ENCODE results near the gene ATP8B4. TPM values are rescaled to one million over a fixed set of nuclear protein-coding genes. Genes with fewer than 3 reads are reported as not detected.

ATP8B4 gene
- total and polyA plus RNA-seq, 2 donors (not counting 3 experiments of a cell fraction or from before 2014, with no cell fraction given), result not detected

DNA sequence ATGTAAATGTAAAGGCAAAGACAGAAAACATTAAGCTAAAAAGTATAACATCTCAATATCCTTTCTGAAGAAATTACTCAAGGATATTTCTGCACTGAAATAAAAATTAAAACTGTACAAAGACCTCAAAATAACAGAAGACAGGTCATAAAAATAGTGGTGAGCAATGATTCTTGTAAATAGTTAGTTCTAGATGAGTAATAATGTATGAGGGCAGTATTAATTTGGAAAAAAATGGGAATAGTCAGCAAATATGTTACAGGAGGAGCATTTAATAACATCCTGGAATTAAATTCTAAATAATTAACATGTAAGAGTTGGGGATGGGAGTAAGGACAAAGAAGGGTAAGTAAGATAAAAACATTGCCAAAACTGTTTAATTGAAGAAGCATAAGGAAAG lies 250.7 kb downstream of the ATP8B4 start:
- Histone ChIP-seq H3K79me2 (ENCODE audit: control insufficient read depth, insufficient read depth, low read length) (no peaks in the 10 kb centered on the region), H4K20me1 (replicated peaks; ENCODE audit: control insufficient read depth, extremely low read depth, insufficient read depth, low read length) (no peaks in the 10 kb centered on the region), H3K9me1 (replicated peaks; ENCODE audit: control insufficient read depth, extremely low read depth, insufficient read depth, low read length) (no peaks in the 10 kb centered on the region), H3K4me2 (ENCODE audit: insufficient read depth, low read length) (no peak overlapping the region), H3K27me3 (ENCODE audit: control insufficient read depth in 2 of 2, insufficient read depth in 2 of 2, low read length in 2 of 2) (no peaks in the 10 kb centered on the region), H3K27ac (ENCODE audit: insufficient read depth, low read depth, low read length) (no peak overlapping the region), H3K4me1 (ENCODE audit: control insufficient read depth, extremely low read depth, insufficient read depth, low read length) (no peaks in the 10 kb centered on the region), H3K36me3 (ENCODE audit: control insufficient read depth in 2 of 2, extremely low read depth in 1 of 2, insufficient read depth in 2 of 2, low read length in 2 of 2) (no peaks in the 10 kb centered on the region), H3K9me3 (replicated peaks; ENCODE audit: control insufficient read depth, insufficient read depth, low read length) (no peaks in the 10 kb centered on the region), H3K9ac (replicated peaks; ENCODE audit: extremely low read depth, insufficient read depth, low read length) (no peak overlapping the region), H2AFZ (ENCODE audit: low read depth, low read length) (no peak overlapping the region), H3K4me3 (replicated peaks in 1 of 3; ENCODE audit: insufficient read depth in 1 of 3, low read depth in 1 of 3, low read length in 3 of 3) (no peak overlapping the region)
- intact Hi-C loops (cut with micrococcal nuclease) (no loop called here), dilution Hi-C loops (cut with MboI; ENCODE audit: extremely low pct_ligation_motif_present, low sequenced_read_pairs) (no loop called here)
- TF ChIP-seq, protein P1, sequence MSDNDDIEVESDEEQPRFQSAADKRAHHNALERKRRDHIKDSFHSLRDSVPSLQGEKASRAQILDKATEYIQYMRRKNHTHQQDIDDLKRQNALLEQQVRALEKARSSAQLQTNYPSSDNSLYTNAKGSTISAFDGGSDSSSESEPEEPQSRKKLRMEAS (IDR thresholded peaks at IDR 0.05; ENCODE audit: insufficient read depth, insufficient read length), result no peak
- TF ChIP-seq MYC (IDR thresholded peaks at IDR 0.05; ENCODE audit: low read depth, low read length), result no peak
- no peak for TF ChIP-seq POLR2A (IDR thresholded peaks at IDR 0.05; ENCODE audit: low read depth, low read length)
- TF ChIP-seq EZH2 (IDR thresholded peaks at IDR 0.05; ENCODE audit: borderline replicate concordance, low read depth, low read length, severe bottlenecking), result no peak
- TF ChIP-seq POLR2AphosphoS5 (IDR thresholded peaks at IDR 0.05; ENCODE audit: insufficient read depth, low read depth, low read length), result no peak
- TF ChIP-seq FOS (IDR thresholded peaks at IDR 0.05; ENCODE audit: borderline replicate concordance, insufficient read depth, low read length), result no peak
- FAIRE-seq, result no peak
- ChIA-PET CTCF (no interaction called here), POLR2A (no interaction called here)
- DNase-seq (ENCODE audit: low read depth, low spot score), result no peak
- no TSS peak for BruUV-seq (replicated peaks)

GRCh38 chr15:49865925-49866757 lies 252.9 kb downstream of the ATP8B4 start:
- no peaks in the 10 kb centered on the region for H3K9me3 ChIP-seq (replicated peaks; ENCODE audit: control insufficient read depth, insufficient read depth, low read length)
- TF ChIP-seq POLR2AphosphoS5 (IDR thresholded peaks at IDR 0.05; ENCODE audit: insufficient read depth, low read depth, low read length) (no peak), POLR2A (IDR thresholded peaks at IDR 0.05; ENCODE audit: low read depth, low read length) (no peak), EZH2 (IDR thresholded peaks at IDR 0.05; ENCODE audit: borderline replicate concordance, low read depth, low read length, severe bottlenecking) (no peak), JUN (IDR thresholded peaks at IDR 0.05; ENCODE audit: borderline replicate concordance, insufficient read depth, insufficient read length, low read depth) (no peak), FOS (IDR thresholded peaks at IDR 0.05; ENCODE audit: borderline replicate concordance, insufficient read depth, low read length) (no peak), MYC (IDR thresholded peaks at IDR 0.05; ENCODE audit: low read depth, low read length) (no peak), GATA2 (IDR thresholded peaks at IDR 0.05; ENCODE audit: insufficient read depth, insufficient read length, low read depth, low read length) (no peak)
- TF ChIP-seq, protein P1 (IDR thresholded peaks at IDR 0.05; ENCODE audit: insufficient read depth, insufficient read length), result no peak
- TF ChIP-seq, protein P2, sequence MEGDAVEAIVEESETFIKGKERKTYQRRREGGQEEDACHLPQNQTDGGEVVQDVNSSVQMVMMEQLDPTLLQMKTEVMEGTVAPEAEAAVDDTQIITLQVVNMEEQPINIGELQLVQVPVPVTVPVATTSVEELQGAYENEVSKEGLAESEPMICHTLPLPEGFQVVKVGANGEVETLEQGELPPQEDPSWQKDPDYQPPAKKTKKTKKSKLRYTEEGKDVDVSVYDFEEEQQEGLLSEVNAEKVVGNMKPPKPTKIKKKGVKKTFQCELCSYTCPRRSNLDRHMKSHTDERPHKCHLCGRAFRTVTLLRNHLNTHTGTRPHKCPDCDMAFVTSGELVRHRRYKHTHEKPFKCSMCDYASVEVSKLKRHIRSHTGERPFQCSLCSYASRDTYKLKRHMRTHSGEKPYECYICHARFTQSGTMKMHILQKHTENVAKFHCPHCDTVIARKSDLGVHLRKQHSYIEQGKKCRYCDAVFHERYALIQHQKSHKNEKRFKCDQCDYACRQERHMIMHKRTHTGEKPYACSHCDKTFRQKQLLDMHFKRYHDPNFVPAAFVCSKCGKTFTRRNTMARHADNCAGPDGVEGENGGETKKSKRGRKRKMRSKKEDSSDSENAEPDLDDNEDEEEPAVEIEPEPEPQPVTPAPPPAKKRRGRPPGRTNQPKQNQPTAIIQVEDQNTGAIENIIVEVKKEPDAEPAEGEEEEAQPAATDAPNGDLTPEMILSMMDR (IDR thresholded peaks at IDR 0.05; ENCODE audit: extremely low read depth in 1 of 2, insufficient read depth in 1 of 2, low read depth in 1 of 2, low read length in 2 of 2), result no peak
- DNase-seq (ENCODE audit: low read depth, low spot score), result no peak
- FAIRE-seq, result no peak
- H2AFZ ChIP-seq (ENCODE audit: low read depth, low read length), result no peak overlapping the region
- POLR2A ChIA-PET, result no interaction called here
- no peak overlapping the region for H3K9ac ChIP-seq (replicated peaks; ENCODE audit: extremely low read depth, insufficient read depth, low read length)
- no peak overlapping the region for H3K27ac ChIP-seq (ENCODE audit: insufficient read depth, low read depth, low read length)
- dilution Hi-C loops (cut with MboI; ENCODE audit: extremely low pct_ligation_motif_present, low sequenced_read_pairs), result no loop called here
- H3K79me2 ChIP-seq (ENCODE audit: control insufficient read depth, insufficient read depth, low read length), result no peaks in the 10 kb centered on the region
- intact Hi-C loops (cut with micrococcal nuclease), result no loop called here
- no peak overlapping the region for H3K4me2 ChIP-seq (ENCODE audit: insufficient read depth, low read length)
- H3K27me3 ChIP-seq (ENCODE audit: control insufficient read depth in 2 of 2, insufficient read depth in 2 of 2, low read length in 2 of 2), result no peaks in the 10 kb centered on the region
- BruUV-seq (replicated peaks), result no TSS peak
- no peaks in the 10 kb centered on the region for H3K36me3 ChIP-seq (ENCODE audit: control insufficient read depth in 2 of 2, extremely low read depth in 1 of 2, insufficient read depth in 2 of 2, low read length in 2 of 2)
- H3K4me1 ChIP-seq (ENCODE audit: control insufficient read depth, extremely low read depth, insufficient read depth, low read length), result no peaks in the 10 kb centered on the region
- H3K9me1 ChIP-seq (replicated peaks; ENCODE audit: control insufficient read depth, extremely low read depth, insufficient read depth, low read length), result no peaks in the 10 kb centered on the region
- no peak overlapping the region for H3K4me3 ChIP-seq (replicated peaks in 1 of 3; ENCODE audit: insufficient read depth in 1 of 3, low read depth in 1 of 3, low read length in 3 of 3)
- CTCF ChIA-PET, result no interaction called here
- no peaks in the 10 kb centered on the region for H4K20me1 ChIP-seq (replicated peaks; ENCODE audit: control insufficient read depth, extremely low read depth, insufficient read depth, low read length)

Data from endothelial cell of umbilical vein (primary cell).